Stimulated activated CD4-positive, alpha-beta T cell treated with anti-CD3 and anti-CD28 coated beads, TNF-alpha, amount 100 ng/mL, for 48 hours (primary cell): ENCODE results near the gene DCAKD.

Experiments
- DNase-seq, 3 donors: peaks; one replicate each; pipeline ENCODE4 v3.0.0-alpha.2; 2020; ENCODE audit warnings: low read depth in 3 of 3

DCAKD gene, protein sequence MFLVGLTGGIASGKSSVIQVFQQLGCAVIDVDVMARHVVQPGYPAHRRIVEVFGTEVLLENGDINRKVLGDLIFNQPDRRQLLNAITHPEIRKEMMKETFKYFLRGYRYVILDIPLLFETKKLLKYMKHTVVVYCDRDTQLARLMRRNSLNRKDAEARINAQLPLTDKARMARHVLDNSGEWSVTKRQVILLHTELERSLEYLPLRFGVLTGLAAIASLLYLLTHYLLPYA

GRCh38 chr17:45051060-45051719 lies at the start of gene DCAKD:
DCAKD (minus strand) TSS chr17:45051632; CDS start chr17:45034885, 16,747 bp downstream.
- DNase-seq = peak; percentile 79 to 89 (median 86)

GRCh38 chr17:45098869-45099616 lies 47.6 kb upstream of the DCAKD start:
- DNase-seq = peak; percentile 46 to 75 (median 65)

DNA sequence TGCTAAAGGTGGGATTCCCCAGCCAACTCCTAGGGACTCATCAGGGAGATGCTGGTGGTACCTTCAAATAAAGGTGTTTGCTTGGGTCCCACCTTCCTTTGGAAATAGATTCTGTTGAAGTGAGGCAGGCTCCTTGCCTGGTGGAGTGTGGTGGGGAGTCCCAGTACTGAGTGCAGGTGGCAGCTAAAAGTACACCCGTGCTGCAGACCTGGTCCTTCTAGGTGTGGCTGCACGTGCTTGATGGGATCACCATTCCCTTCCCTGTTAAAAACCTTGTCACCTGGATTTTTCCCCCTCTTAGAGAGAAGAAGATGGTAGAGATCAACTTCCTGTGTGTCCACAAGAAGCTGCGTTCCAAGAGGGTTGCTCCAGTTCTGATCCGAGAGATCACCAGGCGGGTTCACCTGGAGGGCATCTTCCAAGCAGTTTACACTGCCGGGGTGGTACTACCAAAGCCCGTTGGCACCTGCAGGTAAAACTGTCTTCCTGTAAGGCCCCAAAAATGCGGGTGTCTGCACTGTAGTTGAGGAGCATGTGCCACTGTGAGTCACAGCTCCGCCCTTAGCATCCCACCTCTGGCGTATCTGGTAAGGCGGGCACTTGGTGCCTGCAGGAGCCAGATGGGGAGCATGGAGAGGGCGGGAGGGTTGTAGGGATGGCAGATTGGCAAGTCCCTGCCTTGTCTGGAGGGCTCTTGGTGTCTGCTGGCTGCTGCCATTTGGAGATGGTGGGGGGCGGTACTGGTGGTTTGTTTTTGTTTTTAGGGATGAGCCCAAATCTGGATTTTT lies 46.8 kb upstream of the DCAKD start:
- DNase-seq = no peak

DNA sequence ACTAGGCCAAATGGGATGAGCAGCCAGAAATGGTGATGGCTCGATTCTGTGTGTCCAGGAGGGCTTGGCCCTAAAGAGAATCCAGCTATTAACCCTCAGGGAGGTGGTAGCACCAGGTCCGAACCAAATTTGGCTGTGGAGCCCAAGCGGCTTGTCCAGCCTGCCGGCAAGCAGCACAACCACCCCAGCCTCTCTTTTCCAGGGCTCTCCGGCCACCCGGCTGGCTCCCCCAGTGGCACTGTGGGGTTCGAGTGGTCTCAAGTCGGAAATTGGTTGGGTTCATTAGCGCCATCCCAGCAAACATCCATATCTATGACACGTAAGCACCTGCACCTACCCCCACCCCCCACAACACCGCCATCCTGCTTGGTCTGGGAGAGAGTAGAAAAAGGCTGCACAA lies 45.5 kb upstream of the DCAKD start:
- DNase-seq = no peak

DNA sequence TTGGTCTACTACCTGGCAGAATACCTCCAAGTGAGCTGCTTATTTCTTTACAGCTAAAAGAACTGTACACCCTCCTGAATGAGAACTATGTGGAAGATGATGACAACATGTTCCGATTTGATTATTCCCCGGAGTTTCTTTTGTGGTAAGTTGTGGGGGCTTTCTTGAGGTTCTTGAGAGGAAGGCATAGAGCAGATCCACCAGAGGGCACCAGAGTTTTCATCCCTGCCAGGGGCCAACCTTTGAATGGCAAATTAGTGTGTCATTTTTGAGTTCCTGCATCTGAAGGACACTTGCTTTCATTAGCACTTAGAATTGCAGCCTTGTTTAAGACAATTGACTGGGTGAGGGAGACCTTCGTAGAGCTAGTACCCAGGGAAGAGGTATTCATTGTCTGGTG lies 44.7 kb upstream of the DCAKD start:
- DNase-seq = no peak

- no peak for DNase-seq
Observed at GRCh38 chr17:45093444-45094110, 42.1 kb upstream of the DCAKD start.

- DNase-seq = no peak
Observed at GRCh38 chr17:45092911-45093430, 41.5 kb upstream of the DCAKD start.

GRCh38 chr17:45091778-45092425 lies 40.5 kb upstream of the DCAKD start:
- DNase-seq = no peak

GRCh38 chr17:45090711-45091110 lies 39.3 kb upstream of the DCAKD start:
- DNase-seq = no peak

DNA sequence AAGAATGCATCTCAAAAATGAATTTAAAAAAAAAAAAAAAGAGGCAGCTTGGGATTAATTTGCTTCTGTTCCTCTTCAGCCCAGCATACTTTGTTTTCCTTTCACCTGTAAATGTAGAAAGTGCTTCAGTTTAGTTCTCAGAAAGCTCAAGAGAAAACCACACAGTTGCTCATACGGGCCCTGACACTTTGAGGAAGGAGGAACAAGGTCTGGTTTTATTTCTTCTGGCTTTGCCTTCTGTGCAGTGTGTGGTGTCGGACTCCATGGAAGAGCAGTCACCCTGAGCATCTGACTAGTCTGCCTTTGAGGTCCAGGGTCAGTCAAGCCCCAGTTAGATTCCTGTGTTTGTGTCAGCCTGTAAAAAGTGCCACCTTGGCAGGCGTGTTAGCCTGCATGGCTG lies 37.3 kb upstream of the DCAKD start:
- no peak for DNase-seq

DNA sequence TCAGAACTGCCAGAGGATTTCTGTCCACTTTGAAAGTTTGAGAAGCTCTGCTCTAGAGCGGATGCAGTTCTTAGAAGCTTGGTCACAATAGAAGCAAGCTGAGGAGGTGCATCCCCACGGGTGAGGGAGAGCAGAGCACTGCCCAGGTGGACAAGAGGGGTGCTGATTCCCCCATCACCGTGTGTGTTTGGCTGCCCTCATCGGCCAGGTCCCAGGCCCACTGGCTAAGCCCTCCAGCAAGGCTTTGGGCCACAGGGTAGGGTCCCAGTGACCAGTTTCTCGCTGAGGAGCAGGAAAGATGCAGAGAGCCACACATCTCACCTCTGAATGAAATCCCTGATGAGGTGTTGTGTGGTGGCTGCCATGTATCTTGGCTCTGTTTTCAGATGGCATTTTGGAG lies 36.5 kb upstream of the DCAKD start:
- DNase-seq = no peak

DNA sequence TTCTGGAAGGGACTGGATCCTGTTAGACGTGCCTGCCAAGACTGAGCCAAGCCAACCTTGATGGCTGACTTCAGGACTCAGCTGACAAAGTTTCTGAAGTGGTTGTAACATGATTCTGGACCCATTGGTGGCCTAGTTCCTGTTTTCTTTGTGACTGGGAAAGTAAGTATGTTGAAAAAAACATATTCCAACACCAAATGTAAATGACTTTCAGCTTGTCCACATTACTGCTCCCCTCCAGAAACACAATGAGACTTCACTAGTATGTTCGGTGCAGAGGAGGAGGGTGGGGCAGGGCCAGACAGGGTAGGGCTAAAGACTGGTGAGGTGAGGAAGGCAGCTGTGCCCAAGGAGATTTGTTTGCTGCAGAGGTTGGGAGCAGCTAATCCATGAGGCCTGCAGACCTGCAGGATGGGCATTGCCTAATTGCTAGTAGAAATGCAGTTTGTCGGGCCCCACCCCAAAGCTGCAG lies 36.1 kb upstream of the DCAKD start:
- DNase-seq = no peak

DNA sequence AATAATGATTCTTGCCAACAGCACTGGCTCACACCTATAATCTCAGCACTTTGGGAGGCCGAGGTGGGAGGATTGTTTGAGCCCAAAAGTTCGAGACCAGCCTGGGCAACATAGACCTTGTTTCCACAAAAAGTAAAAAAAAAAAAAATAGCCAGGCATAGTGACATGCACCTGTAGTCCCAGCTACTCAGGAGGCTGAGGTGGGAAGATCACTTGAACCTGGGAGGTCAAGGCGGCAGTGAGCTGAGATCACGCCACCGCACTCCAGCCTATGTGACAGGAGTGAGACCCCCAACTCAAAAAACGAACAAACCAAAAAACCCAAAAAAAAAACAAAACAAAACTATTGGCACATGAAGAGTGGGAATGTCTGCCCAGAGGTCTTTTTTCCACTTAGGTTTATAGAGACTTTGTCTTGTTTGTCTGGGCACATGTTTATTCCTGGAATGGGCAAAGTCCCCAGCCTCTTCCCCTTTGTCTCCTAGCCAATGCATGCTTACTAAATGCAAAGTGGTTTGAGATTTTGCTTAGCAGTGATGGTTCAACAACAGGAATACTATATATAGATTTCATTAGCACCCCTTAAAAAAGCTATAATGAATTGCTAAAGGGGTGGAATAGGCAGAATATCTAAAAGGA lies 35.6 kb upstream of the DCAKD start:
- DNase-seq = no peak

DNA sequence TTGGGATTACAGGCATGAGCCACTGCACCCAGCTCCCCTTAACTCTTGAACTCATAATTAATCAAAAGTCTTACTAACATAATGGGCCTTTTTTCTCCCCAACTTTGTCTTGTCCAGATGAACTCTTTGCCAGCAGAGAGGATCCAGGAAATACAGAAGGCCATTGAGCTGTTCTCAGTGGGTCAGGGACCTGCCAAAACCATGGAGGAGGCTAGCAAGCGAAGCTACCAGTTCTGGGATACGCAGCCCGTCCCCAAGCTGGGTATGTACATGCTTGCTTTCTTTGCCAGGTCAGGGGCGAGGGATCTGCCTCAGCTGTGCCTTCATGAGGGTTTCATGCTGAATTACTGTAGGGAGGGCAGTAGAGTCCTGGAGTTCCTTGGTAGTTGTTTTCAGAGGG lies 35.0 kb upstream of the DCAKD start:
- no peak for DNase-seq

DNA sequence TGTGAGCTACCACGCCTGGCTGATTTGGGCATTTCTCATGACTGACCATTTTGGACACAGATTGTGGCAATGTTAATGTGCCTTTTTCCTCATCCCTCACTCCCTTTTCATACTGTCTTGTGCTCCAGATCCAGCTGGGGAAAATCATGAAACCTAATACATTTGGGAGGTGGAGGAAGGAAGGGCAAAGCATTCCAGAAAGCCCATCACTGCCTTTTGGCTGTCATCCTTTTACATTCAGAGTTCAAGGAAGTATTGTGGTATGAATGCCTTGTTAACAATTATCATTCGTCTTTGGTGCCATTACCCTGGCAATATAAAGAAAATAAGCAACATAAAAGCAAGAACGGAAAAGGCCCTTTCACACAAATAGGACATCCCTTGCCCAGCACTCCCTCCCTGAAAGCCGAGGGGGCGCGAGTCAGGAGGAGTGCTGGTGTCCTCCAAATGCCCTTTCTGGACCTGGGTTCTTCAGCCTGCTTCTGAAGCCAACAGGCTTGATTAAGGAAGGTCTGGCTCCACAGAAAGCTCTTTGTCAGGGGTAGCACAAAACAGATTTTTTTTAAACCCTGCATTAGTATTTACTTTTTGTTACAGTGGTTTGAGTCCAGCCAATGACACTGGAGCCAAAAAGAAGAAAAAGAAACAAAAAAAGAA lies 29.7 kb upstream of the DCAKD start:
- no peak for DNase-seq

- DNase-seq = no peak
Observed at GRCh38 chr17:45077643-45078042, 26.2 kb upstream of the DCAKD start.

GRCh38 chr17:45073414-45074070 lies 22.1 kb upstream of the DCAKD start:
- no peak for DNase-seq

GRCh38 chr17:45070809-45071208 lies 19.4 kb upstream of the DCAKD start:
- no peak for DNase-seq

GRCh38 chr17:45070001-45070400 lies 18.6 kb upstream of the DCAKD start:
- no peak for DNase-seq
